SK-N-SH treated with all-trans-retinoic acid at 6 μM for 48 hours (cell line): ENCODE data around the gene TEAD4.

ENCODE experiments used
- ATAC-seq: fragments of 200-7000 bp; cut with Tn5 transposase; 3 replicates; pipeline ENCODE4 v1.9.1; 2020; ENCODE audit warnings: mild to moderate bottlenecking, moderate library complexity
- ARNTL ChIP-seq: fragments of 450-650 bp; formaldehyde crosslinking; IDR thresholded peaks from 2 replicates; pipeline ENCODE4 v1.5.0; 2020; ENCODE audit warnings: low read depth, mild to moderate bottlenecking, moderate library complexity, borderline replicate concordance
- BACH2 ChIP-seq: fragments of 250-450 bp; sonication (Bioruptor Pico); IDR thresholded peaks from 2 replicates; pipeline ENCODE4 v1.9.0; 2021; ENCODE audit warnings: mild to moderate bottlenecking, borderline replicate concordance
- CSDC2 ChIP-seq: fragments of 250-450 bp; sonication (Bioruptor Pico); IDR thresholded peaks from 2 replicates; pipeline ENCODE4 v1.5.0; 2020; ENCODE audit warnings: mild to moderate bottlenecking, moderate library complexity
- GLIS3 ChIP-seq: fragments of 250-450 bp; sonication (Bioruptor Pico); IDR thresholded peaks from 2 replicates; pipeline ENCODE4 v1.5.0; 2020; ENCODE audit warnings: mild to moderate bottlenecking, moderate library complexity
- ISL1 ChIP-seq: fragments of 250-450 bp; sonication (Bioruptor Pico); IDR thresholded peaks from 2 replicates; pipeline ENCODE4 v2.1.2; 2022; ENCODE audit warnings: mild to moderate bottlenecking, moderate library complexity
- OSR1 ChIP-seq: fragments of 250-450 bp; sonication (Bioruptor Pico); IDR thresholded peaks from 2 replicates; pipeline ENCODE4 v1.8.0; 2022; ENCODE audit warnings: moderate library complexity, mild to moderate bottlenecking, inconsistent platforms
- PPARA ChIP-seq: fragments of 250-450 bp; sonication (Bioruptor Pico); IDR thresholded peaks from 2 replicates; pipeline ENCODE4 v1.5.0; 2020; ENCODE audit warnings: mild to moderate bottlenecking, borderline replicate concordance
- RARB ChIP-seq: fragments of 250-450 bp; sonication (Bioruptor Pico); IDR thresholded peaks from 2 replicates; pipeline ENCODE4 v1.8.0; 2021; ENCODE audit warnings: mild to moderate bottlenecking, moderate library complexity
- SNAI2 ChIP-seq: fragments of 250-450 bp; sonication (Bioruptor Pico); IDR thresholded peaks from 2 replicates; pipeline ENCODE4 v1.5.0; 2020; ENCODE audit warnings: mild to moderate bottlenecking, moderate library complexity
- TCF4 ChIP-seq: fragments of 250-450 bp; sonication (Bioruptor Pico); IDR thresholded peaks from 2 replicates; pipeline ENCODE4 v1.8.0; 2021; ENCODE audit warnings: mild to moderate bottlenecking, moderate library complexity, borderline replicate concordance
- TOX ChIP-seq: fragments of 250-450 bp; sonication (Bioruptor Pico); IDR thresholded peaks from 2 replicates; pipeline ENCODE4 v1.8.0; 2021; ENCODE audit warnings: mild to moderate bottlenecking, moderate library complexity, borderline replicate concordance
- TSHZ2 ChIP-seq: fragments of 250-450 bp; sonication (Bioruptor Pico); IDR thresholded peaks from 2 replicates; pipeline ENCODE4 v1.5.0; 2020; ENCODE audit warnings: mild to moderate bottlenecking, moderate library complexity
- ZC3H10 ChIP-seq: fragments of 250-450 bp; sonication (Bioruptor Pico); IDR thresholded peaks from 2 replicates; pipeline ENCODE4 v1.5.1; 2021; ENCODE audit warnings: mild to moderate bottlenecking, moderate library complexity
- ZFP3 ChIP-seq: fragments of 250-450 bp; sonication (Bioruptor Pico); IDR thresholded peaks from 2 replicates; pipeline ENCODE4 v1.5.0; 2020; ENCODE audit warnings: mild to moderate bottlenecking, moderate library complexity
- ZFP30 ChIP-seq: fragments of 450-650 bp; formaldehyde crosslinking; IDR thresholded peaks from 2 replicates; pipeline ENCODE4 v1.5.0; 2022; ENCODE audit warnings: mild to moderate bottlenecking, moderate library complexity
- ZNF565 ChIP-seq: fragments of 450-650 bp; formaldehyde crosslinking; conservative IDR thresholded peaks from 2 replicates; pipeline ENCODE4 v1.5.0; 2020; ENCODE audit warnings: low read depth, mild to moderate bottlenecking, moderate library complexity
- ZNF70 ChIP-seq: fragments of 450-650 bp; formaldehyde crosslinking; IDR thresholded peaks from 2 replicates; pipeline ENCODE4 v1.5.0; 2020; ENCODE audit warnings: mild to moderate bottlenecking, moderate library complexity
- ZNF8 ChIP-seq: fragments of 450-650 bp; formaldehyde crosslinking; IDR thresholded peaks from 2 replicates; pipeline ENCODE4 v1.5.0; 2020; ENCODE audit warnings: mild to moderate bottlenecking, moderate library complexity
- TF ChIP-seq, protein P1 (sequence below): fragments of 250-450 bp; sonication (Bioruptor Pico); IDR thresholded peaks from 2 replicates; pipeline ENCODE4 v1.5.1; 2020; ENCODE audit warnings: low read depth, mild to moderate bottlenecking, moderate library complexity
- TF ChIP-seq, protein P2 (sequence below): fragments of 250-450 bp; sonication (Bioruptor Pico); IDR thresholded peaks from 2 replicates; pipeline ENCODE4 v1.8.0; 2021; ENCODE audit warnings: low read depth, mild to moderate bottlenecking, moderate library complexity, borderline replicate concordance
- TF ChIP-seq, protein P3 (sequence below): fragments of 250-450 bp; sonication (Bioruptor Pico); IDR thresholded peaks from 2 replicates; pipeline ENCODE4 v1.5.1; 2021; ENCODE audit warnings: mild to moderate bottlenecking, moderate library complexity

TEAD4 gene

DNA sequence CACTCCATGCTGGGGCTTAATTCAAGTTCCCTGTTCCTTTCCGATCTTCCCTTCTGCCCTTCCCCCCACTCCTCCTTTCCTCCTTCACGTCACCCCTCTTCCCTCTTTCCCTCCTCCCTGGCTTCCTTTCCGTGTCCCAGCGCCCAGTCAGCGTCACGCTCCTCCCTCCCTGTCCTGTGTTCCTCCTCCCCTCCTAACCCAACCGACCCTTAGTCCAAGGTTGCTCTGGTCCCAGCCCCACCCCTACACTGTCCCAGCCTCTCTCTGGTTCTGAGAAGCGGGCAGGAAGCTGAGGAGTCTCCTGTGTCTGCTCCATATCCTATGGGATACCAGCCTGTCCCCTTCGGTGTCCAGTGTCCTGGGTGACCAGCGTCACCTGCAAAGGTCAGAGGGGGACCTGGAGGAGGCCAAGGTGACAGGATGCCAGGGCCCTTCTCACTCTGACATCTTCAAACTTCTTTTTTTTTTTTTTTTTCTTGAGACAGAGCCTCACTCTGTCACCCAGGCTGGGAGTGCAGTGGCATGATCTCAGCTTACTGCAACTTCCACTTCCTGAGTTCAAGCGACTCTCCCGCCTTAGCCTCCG, 61.7 kb downstream of the TEAD4 start:
- no peak for ATAC-seq
- TF ChIP-seq PPARA (CRISPR knock-in tag) = no peak
- TF ChIP-seq, protein P1, sequence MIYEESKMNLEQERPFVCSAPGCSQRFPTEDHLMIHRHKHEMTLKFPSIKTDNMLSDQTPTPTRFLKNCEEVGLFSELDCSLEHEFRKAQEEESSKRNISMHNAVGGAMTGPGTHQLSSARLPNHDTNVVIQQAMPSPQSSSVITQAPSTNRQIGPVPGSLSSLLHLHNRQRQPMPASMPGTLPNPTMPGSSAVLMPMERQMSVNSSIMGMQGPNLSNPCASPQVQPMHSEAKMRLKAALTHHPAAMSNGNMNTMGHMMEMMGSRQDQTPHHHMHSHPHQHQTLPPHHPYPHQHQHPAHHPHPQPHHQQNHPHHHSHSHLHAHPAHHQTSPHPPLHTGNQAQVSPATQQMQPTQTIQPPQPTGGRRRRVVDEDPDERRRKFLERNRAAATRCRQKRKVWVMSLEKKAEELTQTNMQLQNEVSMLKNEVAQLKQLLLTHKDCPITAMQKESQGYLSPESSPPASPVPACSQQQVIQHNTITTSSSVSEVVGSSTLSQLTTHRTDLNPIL (CRISPR knock-in tag) = no peak
- TF ChIP-seq SNAI2 (CRISPR knock-in tag) = no peak
- no peak for TF ChIP-seq BACH2 (CRISPR knock-in tag)
- no peak for TF ChIP-seq OSR1 (CRISPR knock-in tag)

GRCh38 chr12:3022411-3022810, 63.2 kb downstream of the TEAD4 start:
- TF ChIP-seq, protein P2, sequence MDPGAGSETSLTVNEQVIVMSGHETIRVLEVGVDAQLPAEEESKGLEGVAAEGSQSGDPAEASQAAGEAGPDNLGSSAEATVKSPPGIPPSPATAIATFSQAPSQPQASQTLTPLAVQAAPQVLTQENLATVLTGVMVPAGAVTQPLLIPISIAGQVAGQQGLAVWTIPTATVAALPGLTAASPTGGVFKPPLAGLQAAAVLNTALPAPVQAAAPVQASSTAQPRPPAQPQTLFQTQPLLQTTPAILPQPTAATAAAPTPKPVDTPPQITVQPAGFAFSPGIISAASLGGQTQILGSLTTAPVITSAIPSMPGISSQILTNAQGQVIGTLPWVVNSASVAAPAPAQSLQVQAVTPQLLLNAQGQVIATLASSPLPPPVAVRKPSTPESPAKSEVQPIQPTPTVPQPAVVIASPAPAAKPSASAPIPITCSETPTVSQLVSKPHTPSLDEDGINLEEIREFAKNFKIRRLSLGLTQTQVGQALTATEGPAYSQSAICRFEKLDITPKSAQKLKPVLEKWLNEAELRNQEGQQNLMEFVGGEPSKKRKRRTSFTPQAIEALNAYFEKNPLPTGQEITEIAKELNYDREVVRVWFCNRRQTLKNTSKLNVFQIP (CRISPR knock-in tag) = no peak
- no peak for TF ChIP-seq RARB
- no peak for TF ChIP-seq ISL1 (CRISPR knock-in tag)
- TF ChIP-seq OSR1 (CRISPR knock-in tag) = no peak
- TF ChIP-seq BACH2 (CRISPR knock-in tag) = no peak
- no peak for TF ChIP-seq TOX
- TF ChIP-seq CSDC2 (CRISPR knock-in tag) = no peak
- TF ChIP-seq SNAI2 (CRISPR knock-in tag) = no peak
- no peak for TF ChIP-seq ZFP30 (CRISPR knock-in tag)
- TF ChIP-seq ZNF70 (CRISPR knock-in tag) = no peak
- TF ChIP-seq, protein P3, sequence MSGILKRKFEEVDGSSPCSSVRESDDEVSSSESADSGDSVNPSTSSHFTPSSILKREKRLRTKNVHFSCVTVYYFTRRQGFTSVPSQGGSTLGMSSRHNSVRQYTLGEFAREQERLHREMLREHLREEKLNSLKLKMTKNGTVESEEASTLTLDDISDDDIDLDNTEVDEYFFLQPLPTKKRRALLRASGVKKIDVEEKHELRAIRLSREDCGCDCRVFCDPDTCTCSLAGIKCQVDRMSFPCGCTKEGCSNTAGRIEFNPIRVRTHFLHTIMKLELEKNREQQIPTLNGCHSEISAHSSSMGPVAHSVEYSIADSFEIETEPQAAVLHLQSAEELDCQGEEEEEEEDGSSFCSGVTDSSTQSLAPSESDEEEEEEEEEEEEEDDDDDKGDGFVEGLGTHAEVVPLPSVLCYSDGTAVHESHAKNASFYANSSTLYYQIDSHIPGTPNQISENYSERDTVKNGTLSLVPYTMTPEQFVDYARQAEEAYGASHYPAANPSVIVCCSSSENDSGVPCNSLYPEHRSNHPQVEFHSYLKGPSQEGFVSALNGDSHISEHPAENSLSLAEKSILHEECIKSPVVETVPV (CRISPR knock-in tag) = no peak
- TF ChIP-seq, protein P1 (CRISPR knock-in tag) = no peak
- no peak for TF ChIP-seq TCF4
- TF ChIP-seq ZNF565 (CRISPR knock-in tag) = no peak
- no peak for TF ChIP-seq TSHZ2 (CRISPR knock-in tag)
- no peak for TF ChIP-seq ZC3H10 (CRISPR knock-in tag)
- TF ChIP-seq PPARA (CRISPR knock-in tag) = no peak
- no peak for ATAC-seq

DNA sequence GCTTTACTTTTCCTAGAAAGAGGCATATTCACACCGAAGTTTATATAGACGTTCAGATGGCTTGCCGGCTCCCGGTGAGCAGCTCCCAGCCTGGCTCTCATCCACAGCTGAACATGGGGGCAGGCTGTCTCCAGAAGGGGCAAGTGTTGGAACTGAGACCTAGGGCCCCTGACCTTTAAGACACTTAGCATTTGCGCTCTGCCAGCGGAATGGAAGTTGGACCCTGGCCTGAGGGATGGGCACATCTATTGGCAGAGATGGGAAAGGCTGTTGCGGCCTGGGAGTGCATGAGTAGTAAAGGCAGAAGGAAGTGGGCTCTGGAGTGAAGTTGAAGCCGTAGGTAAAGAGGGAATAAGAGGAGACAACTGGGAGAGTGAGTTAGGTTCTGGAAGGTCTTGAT, 63.8 kb downstream of the TEAD4 start:
- no peak for ATAC-seq
- no peak for TF ChIP-seq ZNF8 (CRISPR knock-in tag)
- TF ChIP-seq ARNTL (CRISPR knock-in tag) = no peak
- no peak for TF ChIP-seq CSDC2 (CRISPR knock-in tag)
- TF ChIP-seq TOX = no peak
- no peak for TF ChIP-seq SNAI2 (CRISPR knock-in tag)
- TF ChIP-seq ISL1 (CRISPR knock-in tag) = no peak
- TF ChIP-seq, protein P2 (CRISPR knock-in tag) = no peak
- no peak for TF ChIP-seq TCF4
- TF ChIP-seq GLIS3 (CRISPR knock-in tag) = no peak
- TF ChIP-seq ZFP3 (CRISPR knock-in tag) = no peak
- no peak for TF ChIP-seq TSHZ2 (CRISPR knock-in tag)
- no peak for TF ChIP-seq ZNF565 (CRISPR knock-in tag)
- TF ChIP-seq, protein P1 (CRISPR knock-in tag) = no peak
